HG03342 (cell line): ENCODE measurements around the gene SMNDC1.
A peak's percentile ranks its signal among the peaks of the same experiment; 100 is the strongest.
"Not testable (repeated sequence)": the region's sequence is repeated elsewhere in the genome, so short reads cannot be mapped to it uniquely, and the experiment has no call there.

Experiments
- ATAC-seq: cut with Tn5 transposase; IDR thresholded peaks from one replicate; pipeline ENCODE4 v1.9.1; 2021; ENCODE audit warnings: mild to moderate bottlenecking, moderate library complexity; ENCODE audit not compliant: unreplicated experiment

SMNDC1 gene

GRCh38 chr10:110258542-110258941 is 46.2 kb downstream of the SMNDC1 start:
- ATAC-seq = no peak

GRCh38 chr10:110254467-110254866 is 50.3 kb downstream of the SMNDC1 start:
- ATAC-seq = no peak

GRCh38 chr10:110252151-110252550 is 52.6 kb downstream of the SMNDC1 start:
- ATAC-seq = no peak

GRCh38 chr10:110251392-110251791 is 53.3 kb downstream of the SMNDC1 start:
- ATAC-seq = peak; percentile 87

GRCh38 chr10:110249489-110249888 is 55.2 kb downstream of the SMNDC1 start:
- peak; percentile 64 for ATAC-seq

GRCh38 chr10:110247833-110248232 is 56.9 kb downstream of the SMNDC1 start:
- not testable (repeated sequence) for ATAC-seq

- no peak for ATAC-seq
Measured at GRCh38 chr10:110244550-110244949, 60.2 kb downstream of the SMNDC1 start.

GRCh38 chr10:110242511-110242910 is 62.2 kb downstream of the SMNDC1 start:
- ATAC-seq = no peak

GRCh38 chr10:110241841-110242240 is 62.9 kb downstream of the SMNDC1 start:
- ATAC-seq = no peak

GRCh38 chr10:110241407-110241806 is 63.3 kb downstream of the SMNDC1 start:
- no peak for ATAC-seq
